B cell (primary cell): ENCODE results near the gene ARMC6. TPM values are rescaled to one million over a fixed set of nuclear protein-coding genes. Genes with fewer than 3 reads are reported as not detected.

Experiments
- ATAC-seq: fragments of 200-7000 bp; cut with Tn5 transposase; one replicate; pipeline ENCODE4 v1.10.0; 2021; ENCODE audit warnings: low read depth, mild to moderate bottlenecking, moderate number of reproducible peaks, moderate library complexity
- CTCF ChIA-PET: fragments of 350-600 bp; sonication (Branson Sonifier 250); formaldehyde crosslinking; loops from one replicate; lab custom pipeline; 2021; ENCODE audit warnings: antibody characterized with exemption, inconsistent platforms; lab: Charles Lee
- POLR2A ChIA-PET: fragments of 350-600 bp; sonication (Branson Sonifier 250); formaldehyde crosslinking; loops from one replicate; lab custom pipeline; 2021; ENCODE audit warnings: antibody characterized with exemption; lab: Charles Lee
- DNase-seq: peaks from one replicate; pipeline ENCODE4 v3.0.0; 2013
- H2AFZ ChIP-seq: 2 replicates; pipeline ENCODE4 v1.6.1; 2012; ENCODE audit warnings: mild to moderate bottlenecking, low read depth, low read length; ENCODE audit not compliant: insufficient read depth, poor library complexity, severe bottlenecking
- H3K27ac ChIP-seq, 2 donors: 1 replicate in 1 of 2; 2 replicates in 1 of 2; pipeline ENCODE4 v1.5.1; 2012 to 2013; ENCODE audit warnings: low read length in 2 of 2, mild to moderate bottlenecking in 2 of 2, moderate library complexity in 1 of 2
- H3K27me3 ChIP-seq, 4 experiments: fragments of 200-600 bp in 1 of 4; sonication (generic) in 1 of 4; replicated peaks in 1 of 4; 1 replicate in 2 of 4; 2 replicates in 2 of 4; pipeline versions ENCODE4 v1.6.1 to v1.7.0; 2013 to 2016; ENCODE audit warnings: low read length in 3 of 4, mild to moderate bottlenecking in 2 of 4, mixed read lengths in 1 of 4, moderate library complexity in 1 of 4; ENCODE audit not compliant: insufficient read depth in 4 of 4, control insufficient read depth in 3 of 4; ENCODE audit errors: control extremely low read depth in 1 of 4
- H3K36me3 ChIP-seq, 2 experiments: replicated peaks in 1 of 2; 1 replicate in 1 of 2; 2 replicates in 1 of 2; pipeline versions ENCODE4 v1.6.1 to v1.7.1; 2013; ENCODE audit warnings: low read length in 1 of 2; ENCODE audit not compliant: insufficient read depth in 2 of 2, control insufficient read depth in 1 of 2; ENCODE audit errors: control extremely low read depth in 1 of 2, extremely low read depth in 1 of 2
- H3K4me1 ChIP-seq, 2 donors: fragments of 200-600 bp in 1 of 2; sonication (generic) in 1 of 2; 1 replicate in 1 of 2; 2 replicates in 1 of 2; pipeline versions ENCODE4 v1.5.1 to v1.6.1; 2013 to 2017; ENCODE audit warnings: low read length in 2 of 2; ENCODE audit not compliant: control insufficient read depth in 2 of 2, insufficient read depth in 2 of 2
- H3K4me2 ChIP-seq: replicated peaks from 2 replicates; pipeline ENCODE3; 2012; ENCODE audit warnings: mild to moderate bottlenecking, low read depth, low read length; ENCODE audit not compliant: poor library complexity, severe bottlenecking
- H3K4me3 ChIP-seq, 5 experiments: fragments of 200-600 bp in 1 of 5; sonication (generic) in 1 of 5; 1 replicate in 3 of 5; 2 replicates in 2 of 5; pipeline versions ENCODE4 v1.5.1 to v1.7.0; 2011 to 2016; ENCODE audit warnings: low read length in 4 of 5, mild to moderate bottlenecking in 4 of 5, low read depth in 2 of 5, control low read depth in 1 of 5, moderate library complexity in 1 of 5; ENCODE audit not compliant: insufficient read depth in 1 of 5; ENCODE audit errors: control extremely low read depth in 1 of 5, extremely low read depth in 1 of 5
- H3K79me2 ChIP-seq: fragments of 200-600 bp; sonication (generic); one replicate; pipeline ENCODE4 v1.6.0; 2016; ENCODE audit warnings: low read length; ENCODE audit not compliant: control insufficient read depth, insufficient read depth
- H3K9ac ChIP-seq: fragments of 200-600 bp; sonication (generic); 2 replicates; pipeline ENCODE4 v1.6.1; 2017; ENCODE audit warnings: mild to moderate bottlenecking, low read length, moderate library complexity
- H3K9me3 ChIP-seq, 3 donors: one replicate each; pipeline versions ENCODE4 v1.6.1 to v1.7.1; 2013; ENCODE audit warnings: low read length in 2 of 3; ENCODE audit not compliant: control insufficient read depth in 2 of 3, insufficient read depth in 1 of 3; ENCODE audit errors: control extremely low read depth in 1 of 3
- H4K20me1 ChIP-seq: 2 replicates; pipeline ENCODE4 v1.6.0; 2012; ENCODE audit warnings: mild to moderate bottlenecking, low read length; ENCODE audit not compliant: insufficient read depth, control insufficient read depth, poor library complexity, severe bottlenecking
- H3K27ac Mint-ChIP-seq: one replicate; pipeline ENCODE4 v1.8.0; 2021; ENCODE audit warnings: mixed read lengths
- H3K27me3 Mint-ChIP-seq: one replicate; pipeline ENCODE4 v1.8.0; 2021; ENCODE audit warnings: mixed read lengths
- H3K4me1 Mint-ChIP-seq: one replicate; pipeline ENCODE4 v1.8.0; 2021; ENCODE audit warnings: mixed read lengths
- H3K4me3 Mint-ChIP-seq: one replicate; pipeline ENCODE4 v1.8.0; 2021; ENCODE audit warnings: mixed read lengths
- H3K9me3 Mint-ChIP-seq: one replicate; pipeline ENCODE4 v1.8.0; 2022; ENCODE audit warnings: mixed read lengths; ENCODE audit not compliant: insufficient read depth
- CTCF ChIP-seq: fragments of 200-600 bp; IDR thresholded peaks from one replicate; pipeline ENCODE4 v1.8.0; 2022; ENCODE audit warnings: antibody characterized with exemption, mild to moderate bottlenecking
- EZH2 ChIP-seq: IDR thresholded peaks from 2 replicates; pipeline ENCODE4 v1.6.1; 2012; ENCODE audit warnings: borderline replicate concordance, low read depth, mild to moderate bottlenecking, moderate library complexity, low read length; ENCODE audit not compliant: insufficient read depth, poor library complexity, severe bottlenecking
- WGBS: methylation state at CpG from one replicate; pipeline ENCODE4 v1.1.5; 2013; ENCODE audit warnings: missing lambda C conversion rate; ENCODE audit not compliant: insufficient coverage; 5-methylcytosine and 5-hydroxymethylcytosine counted together
- intact Hi-C: fragments of 100-400 bp; cut with micrococcal nuclease; formaldehyde crosslinking; loops from one replicate; pipeline ENCODE4 v1.10.0; 2022
- polyA plus RNA-seq: library from polyadenylated mRNA; depleted of rRNA; stranded (reverse); fragments of >200 nt; gene quantifications from 2 replicates; pipeline ENCODE4 v1.2.3, GENCODE V29; 2012
- total RNA-seq, 2 donors: library from RNA; stranded (reverse); fragments of 120-200 nt in 1 of 2; gene quantifications; 1 replicate in 1 of 2; 2 replicates in 1 of 2; pipeline versions ENCODE4 v1.2.3 to v1.2.4, GENCODE V29; 2013 to 2022

ARMC6 gene
- total and polyA plus RNA-seq, 2 donors (not counting 1 experiment from before 2014, with no cell fraction given) = 15.2 to 27.6 TPM

- TF ChIP-seq CTCF = no peak
- no peak for TF ChIP-seq EZH2
- peaks cover 26% of the 10 kb centered on the region for H3K4me1 Mint-ChIP-seq
- peak overlapping the region; percentile 68 to 84 (median 74) for H3K4me3 ChIP-seq
- intact Hi-C loops = loop anchor here (1.0 to 5.0 kb wide), 6 partner anchors 31 to 510 kb away; partner anchors contain the start of genes BORCS8, COPE, DDX49 and ELL
- H2AFZ ChIP-seq = peak overlapping the region; percentile 74
- peak overlapping the region; percentile 87 for H3K9ac ChIP-seq
- peak overlapping the region; percentile 95 for H3K4me2 ChIP-seq
- DNase-seq = peak; percentile 80
- peaks cover 5 to 12% of the 10 kb centered on the region in 2 experiments for H3K36me3 ChIP-seq
- peaks cover 85% of the 10 kb centered on the region for H3K79me2 ChIP-seq
- peak; percentile 22 for ATAC-seq
- peaks cover 18 to 24% of the 10 kb centered on the region in 2 donors for H3K4me1 ChIP-seq
- ChIA-PET POLR2A (no interaction called here), CTCF (interaction anchor here (0.7 kb wide), 1 partner anchor 162 kb away, joined by 5 read pairs; no protein-coding TSS in a partner anchor)
- no peaks in the 10 kb centered on the region for H3K9me3 ChIP-seq
- H4K20me1 ChIP-seq = peaks cover 39% of the 10 kb centered on the region
- WGBS = 1% methylated on average over 21 of the region's 31 CpGs
- H3K4me3 Mint-ChIP-seq = peak overlapping the region; percentile 96
- H3K27ac ChIP-seq = peak overlapping the region; percentile 24 to 76
- no peaks in the 10 kb centered on the region for H3K27me3 Mint-ChIP-seq
- peak overlapping the region; percentile 93 for H3K27ac Mint-ChIP-seq
- H3K27me3 ChIP-seq = no peaks in the 10 kb centered on the region
- no peaks in the 10 kb centered on the region for H3K9me3 Mint-ChIP-seq
Measured at GRCh38 chr19:19032420-19033175, 805 bp upstream of the ARMC6 start.

- no peaks in the 10 kb centered on the region for H3K27me3 ChIP-seq
- H3K27ac Mint-ChIP-seq = peak overlapping the region; percentile 67
- H3K27me3 Mint-ChIP-seq = no peaks in the 10 kb centered on the region
- H3K36me3 ChIP-seq = peaks cover 5 to 8% of the 10 kb centered on the region in 2 experiments
- no peaks in the 10 kb centered on the region for H3K9me3 ChIP-seq
- intact Hi-C loops = loop anchor here (1.0 to 5.0 kb wide), 6 partner anchors 30 to 511 kb away; partner anchors contain the start of genes BORCS8, COPE, DDX49 and ELL
- H3K79me2 ChIP-seq = peaks cover 85% of the 10 kb centered on the region
- peaks cover 26% of the 10 kb centered on the region for H3K4me1 Mint-ChIP-seq
- H3K4me1 ChIP-seq = peaks cover 18 to 24% of the 10 kb centered on the region in 2 donors
- H3K4me3 ChIP-seq = peak overlapping the region; percentile 68 to 84 (median 74)
- peak overlapping the region; percentile 74 for H2AFZ ChIP-seq
- no peak for ATAC-seq
- peak overlapping the region; percentile 24 to 76 for H3K27ac ChIP-seq
- H3K4me2 ChIP-seq = peak overlapping the region; percentile 95
- peaks cover 35% of the 10 kb centered on the region for H4K20me1 ChIP-seq
- no peak for DNase-seq
- WGBS = under 1% methylated on average over 32 of the region's 32 CpGs
- POLR2A ChIA-PET = no interaction called here
- TF ChIP-seq CTCF (no peak), EZH2 (no peak)
- H3K4me3 Mint-ChIP-seq = peak overlapping the region; percentile 96
- no peaks in the 10 kb centered on the region for H3K9me3 Mint-ChIP-seq
- H3K9ac ChIP-seq = peak overlapping the region; percentile 87
- CTCF ChIA-PET = no interaction called here
Measured at GRCh38 chr19:19033176-19033425, 302 bp upstream of the ARMC6 start.
